Panc1 (cell line): ENCODE measurements around the gene PRRT1B. TPM values are rescaled to one million over a fixed set of nuclear protein-coding genes. Genes with fewer than 3 reads are reported as not detected.

Experiments used
- ATAC-seq: fragments of 200-7000 bp; cut with Tn5 transposase; 2 replicates; pipeline ENCODE4 v1.9.1; 2020; ENCODE audit warnings: mild to moderate bottlenecking, moderate library complexity
- BruUV-seq: library from RNA; stranded (reverse); fragments of 400-500 nt; replicated peaks from 2 replicates; lab custom pipeline; 2021; lab: Mats Ljungman, UMichigan
- CTCF ChIA-PET: fragments of 300-600 bp; sonication (Branson Sonifier 250); formaldehyde crosslinking; loops from one replicate; lab custom pipeline; 2022; ENCODE audit warnings: antibody characterized with exemption; lab: Charles Lee
- POLR2A ChIA-PET: fragments of 300-600 bp; sonication (Branson Sonifier 250); formaldehyde crosslinking; loops from one replicate; lab custom pipeline; 2022; ENCODE audit warnings: antibody characterized with exemption; lab: Charles Lee
- DNase-seq: peaks from one replicate; pipeline ENCODE4 v3.0.0-alpha.2; 2010; ENCODE audit warnings: low read depth, low spot score
- H3K27ac ChIP-seq: 2 replicates; pipeline ENCODE4 v1.5.1; 2011; ENCODE audit warnings: mild to moderate bottlenecking, low read length, inconsistent platforms
- H3K27me3 ChIP-seq: fragments of 200-500 bp; sonication (Bioruptor generic); 2 replicates; pipeline ENCODE4 v1.6.0; 2014; ENCODE audit warnings: low read length, inconsistent platforms; ENCODE audit not compliant: control insufficient read depth, insufficient read depth
- H3K36me3 ChIP-seq: fragments of 200-500 bp; sonication (Bioruptor generic); 2 replicates; pipeline ENCODE4 v1.5.1; 2014; ENCODE audit warnings: inconsistent platforms, mild to moderate bottlenecking, low read length, moderate library complexity; ENCODE audit not compliant: control insufficient read depth, insufficient read depth
- H3K4me1 ChIP-seq: 2 replicates; pipeline ENCODE4 v1.5.1; 2011; ENCODE audit warnings: inconsistent platforms, mild to moderate bottlenecking, low read length, moderate library complexity; ENCODE audit not compliant: control insufficient read depth, insufficient read depth
- H3K4me3 ChIP-seq, 2 experiments: 2 replicates each; pipeline ENCODE4 v1.5.1; 2011 to 2012; ENCODE audit warnings: low read depth in 2 of 2, low read length in 2 of 2, mild to moderate bottlenecking in 2 of 2, inconsistent platforms in 1 of 2, moderate library complexity in 1 of 2
- H3K9me3 ChIP-seq: fragments of 200-500 bp; sonication (Bioruptor generic); 2 replicates; pipeline ENCODE4 v1.5.1; 2014; ENCODE audit warnings: low read depth, mild to moderate bottlenecking, inconsistent platforms, low read length, moderate library complexity; ENCODE audit not compliant: control insufficient read depth, insufficient read depth
- POLR2AphosphoS5 ChIP-seq: IDR thresholded peaks from 2 replicates; pipeline ENCODE4 v1.6.1; 2012; ENCODE audit warnings: mild to moderate bottlenecking, low read depth, low read length, moderate library complexity
- SIN3A ChIP-seq: IDR thresholded peaks from 2 replicates; pipeline ENCODE4 v1.6.1; 2012; ENCODE audit warnings: low read depth, mild to moderate bottlenecking, low read length, moderate library complexity, borderline replicate concordance; ENCODE audit not compliant: insufficient read depth
- TCF7L2 ChIP-seq: IDR thresholded peaks from 2 replicates; pipeline ENCODE4 v1.6.1; 2011; ENCODE audit warnings: mild to moderate bottlenecking, low read depth, low read length, inconsistent platforms
- in situ Hi-C: cut with HindIII; loops from 2 replicates; pipeline ENCODE4 v1.10.0; 2016; ENCODE audit warnings: low sequenced_read_pairs, low pct_unique_long_range_greater_than_20kb
- intact Hi-C: fragments of 100-400 bp; cut with micrococcal nuclease; formaldehyde crosslinking; loops from one replicate; pipeline ENCODE4 v1.10.0; 2022; ENCODE audit not compliant: unreplicated experiment
- total RNA-seq: library from RNA; stranded (reverse); gene quantifications from one replicate; pipeline ENCODE4 v1.2.1, GENCODE V29; 2021; ENCODE audit not compliant: unreplicated experiment
- TF ChIP-seq, protein P1 (sequence below), 2 experiments: IDR thresholded peaks; 2 replicates each; pipeline ENCODE4 v1.6.1; 2011 to 2012; ENCODE audit warnings: low read depth in 2 of 2, control low read depth in 1 of 2, low read length in 1 of 2, mild to moderate bottlenecking in 1 of 2, moderate library complexity in 1 of 2; ENCODE audit not compliant: insufficient read depth in 1 of 2
- TF ChIP-seq, protein P2 (sequence below): fragments of 450-650 bp; IDR thresholded peaks from 2 replicates; pipeline ENCODE4 v1.5.1; 2017; ENCODE audit warnings: mild to moderate bottlenecking

The PRRT1B gene
- total RNA-seq, 1 experiment from 2014 or later, result 1.1 TPM

DNA sequence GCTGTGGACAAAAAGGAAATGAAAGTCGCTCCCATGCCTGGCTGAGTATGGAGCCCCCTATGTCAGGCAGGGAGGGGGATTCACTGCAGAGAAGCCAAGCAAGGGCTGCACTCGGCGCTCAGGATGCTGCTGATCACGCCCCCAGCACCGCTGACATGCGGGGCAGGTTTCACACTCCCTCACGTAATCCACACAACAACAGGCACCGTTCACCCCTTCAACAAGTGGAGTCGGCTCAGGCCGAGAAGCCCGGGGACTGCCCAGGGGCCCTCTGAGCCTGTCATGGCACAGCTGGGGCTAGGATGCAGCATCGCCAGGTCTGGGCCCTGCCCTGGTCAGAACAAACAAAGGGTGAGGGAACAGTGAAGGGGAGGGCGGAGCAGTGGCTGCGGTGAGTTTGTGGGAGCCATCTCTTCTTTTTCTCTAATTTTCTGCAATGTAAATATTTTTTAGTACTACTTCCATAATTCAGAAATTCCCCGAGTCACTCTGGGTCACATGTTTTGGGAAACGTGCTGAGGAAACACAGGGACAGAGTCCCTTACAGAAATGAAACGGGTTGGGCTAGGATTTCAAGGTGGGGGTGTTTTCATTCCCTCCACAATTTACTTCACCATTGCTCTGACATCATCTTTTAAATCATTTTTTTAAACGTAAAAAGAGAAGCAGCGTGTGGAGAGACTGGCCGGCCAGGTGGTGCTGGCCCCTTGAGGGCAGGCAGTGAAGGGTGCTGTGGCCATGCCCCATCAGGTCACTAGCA is 49.8 kb downstream of the PRRT1B start:
- Histone ChIP-seq H3K27me3 (no peaks in the 10 kb centered on the region), H3K4me3 (no peak overlapping the region), H3K4me1 (no peaks in the 10 kb centered on the region; the same call in 1 of the 2 replicates), H3K27ac (no peak overlapping the region), H3K36me3 (no peaks in the 10 kb centered on the region), H3K9me3 (no peaks in the 10 kb centered on the region)
- ChIA-PET POLR2A (no interaction called here), CTCF (no interaction called here)
- no peak for DNase-seq
- TSS peak; percentile 51 for BruUV-seq
- intact Hi-C loops (loop anchor here (5.0 kb wide), 1 partner anchor 147 kb away; the partner anchor contains the start of gene RAPGEF1), in situ Hi-C loops (no loop called here)
- no peak for TF ChIP-seq TCF7L2
- TF ChIP-seq, protein P1, sequence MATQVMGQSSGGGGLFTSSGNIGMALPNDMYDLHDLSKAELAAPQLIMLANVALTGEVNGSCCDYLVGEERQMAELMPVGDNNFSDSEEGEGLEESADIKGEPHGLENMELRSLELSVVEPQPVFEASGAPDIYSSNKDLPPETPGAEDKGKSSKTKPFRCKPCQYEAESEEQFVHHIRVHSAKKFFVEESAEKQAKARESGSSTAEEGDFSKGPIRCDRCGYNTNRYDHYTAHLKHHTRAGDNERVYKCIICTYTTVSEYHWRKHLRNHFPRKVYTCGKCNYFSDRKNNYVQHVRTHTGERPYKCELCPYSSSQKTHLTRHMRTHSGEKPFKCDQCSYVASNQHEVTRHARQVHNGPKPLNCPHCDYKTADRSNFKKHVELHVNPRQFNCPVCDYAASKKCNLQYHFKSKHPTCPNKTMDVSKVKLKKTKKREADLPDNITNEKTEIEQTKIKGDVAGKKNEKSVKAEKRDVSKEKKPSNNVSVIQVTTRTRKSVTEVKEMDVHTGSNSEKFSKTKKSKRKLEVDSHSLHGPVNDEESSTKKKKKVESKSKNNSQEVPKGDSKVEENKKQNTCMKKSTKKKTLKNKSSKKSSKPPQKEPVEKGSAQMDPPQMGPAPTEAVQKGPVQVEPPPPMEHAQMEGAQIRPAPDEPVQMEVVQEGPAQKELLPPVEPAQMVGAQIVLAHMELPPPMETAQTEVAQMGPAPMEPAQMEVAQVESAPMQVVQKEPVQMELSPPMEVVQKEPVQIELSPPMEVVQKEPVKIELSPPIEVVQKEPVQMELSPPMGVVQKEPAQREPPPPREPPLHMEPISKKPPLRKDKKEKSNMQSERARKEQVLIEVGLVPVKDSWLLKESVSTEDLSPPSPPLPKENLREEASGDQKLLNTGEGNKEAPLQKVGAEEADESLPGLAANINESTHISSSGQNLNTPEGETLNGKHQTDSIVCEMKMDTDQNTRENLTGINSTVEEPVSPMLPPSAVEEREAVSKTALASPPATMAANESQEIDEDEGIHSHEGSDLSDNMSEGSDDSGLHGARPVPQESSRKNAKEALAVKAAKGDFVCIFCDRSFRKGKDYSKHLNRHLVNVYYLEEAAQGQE (IDR thresholded peaks at IDR 0.05; ENCODE audit: insufficient read depth in 1 of 2, low read depth in 2 of 2, low read length in 1 of 2), result no peak
- TF ChIP-seq, protein P2, sequence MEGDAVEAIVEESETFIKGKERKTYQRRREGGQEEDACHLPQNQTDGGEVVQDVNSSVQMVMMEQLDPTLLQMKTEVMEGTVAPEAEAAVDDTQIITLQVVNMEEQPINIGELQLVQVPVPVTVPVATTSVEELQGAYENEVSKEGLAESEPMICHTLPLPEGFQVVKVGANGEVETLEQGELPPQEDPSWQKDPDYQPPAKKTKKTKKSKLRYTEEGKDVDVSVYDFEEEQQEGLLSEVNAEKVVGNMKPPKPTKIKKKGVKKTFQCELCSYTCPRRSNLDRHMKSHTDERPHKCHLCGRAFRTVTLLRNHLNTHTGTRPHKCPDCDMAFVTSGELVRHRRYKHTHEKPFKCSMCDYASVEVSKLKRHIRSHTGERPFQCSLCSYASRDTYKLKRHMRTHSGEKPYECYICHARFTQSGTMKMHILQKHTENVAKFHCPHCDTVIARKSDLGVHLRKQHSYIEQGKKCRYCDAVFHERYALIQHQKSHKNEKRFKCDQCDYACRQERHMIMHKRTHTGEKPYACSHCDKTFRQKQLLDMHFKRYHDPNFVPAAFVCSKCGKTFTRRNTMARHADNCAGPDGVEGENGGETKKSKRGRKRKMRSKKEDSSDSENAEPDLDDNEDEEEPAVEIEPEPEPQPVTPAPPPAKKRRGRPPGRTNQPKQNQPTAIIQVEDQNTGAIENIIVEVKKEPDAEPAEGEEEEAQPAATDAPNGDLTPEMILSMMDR, result no peak
- TF ChIP-seq SIN3A, result no peak
- TF ChIP-seq POLR2AphosphoS5, result no peak
- ATAC-seq, result no peak

DNA sequence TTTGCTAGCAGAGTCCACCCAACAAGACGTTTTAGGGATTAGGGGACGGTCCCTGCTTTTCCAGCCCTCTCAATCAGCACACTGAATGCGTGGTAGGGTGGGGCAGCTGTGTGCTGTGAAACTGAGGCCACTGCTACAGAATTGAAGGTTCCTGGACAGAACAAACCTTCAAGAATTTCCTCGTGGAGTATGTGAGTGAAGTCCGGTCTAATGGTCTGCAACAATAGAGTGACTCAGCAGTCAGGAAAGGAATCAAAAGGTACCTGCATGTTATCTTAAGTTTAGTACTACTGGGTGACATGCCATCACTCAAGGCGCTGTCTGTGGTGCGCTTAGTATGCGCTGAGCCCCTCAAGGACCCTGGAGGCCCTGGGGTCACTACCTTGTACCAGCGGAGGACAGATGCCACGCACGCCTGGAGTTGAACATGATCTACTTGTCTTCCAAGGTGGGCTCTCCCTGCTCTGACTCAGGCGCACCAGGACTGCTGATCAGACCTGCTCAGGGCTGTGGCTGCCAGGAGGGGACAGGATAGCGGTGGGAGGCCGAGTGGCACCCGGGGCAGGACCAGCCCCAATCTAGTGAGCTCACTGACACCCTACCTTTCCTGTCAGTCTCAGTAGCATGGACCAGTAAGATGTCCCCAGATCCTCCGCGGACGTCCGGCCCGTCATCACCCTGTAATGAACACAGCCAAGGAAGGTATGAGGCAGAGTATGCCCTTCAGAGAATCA is 50.5 kb downstream of the PRRT1B start:
- Histone ChIP-seq H3K4me1 (no peaks in the 10 kb centered on the region; the same call in 1 of the 2 replicates), H3K4me3 (no peak overlapping the region), H3K27me3 (no peaks in the 10 kb centered on the region), H3K9me3 (no peaks in the 10 kb centered on the region), H3K27ac (no peak overlapping the region), H3K36me3 (no peaks in the 10 kb centered on the region)
- TF ChIP-seq SIN3A, result no peak
- TF ChIP-seq, protein P1 (IDR thresholded peaks at IDR 0.05; ENCODE audit: insufficient read depth in 1 of 2, low read depth in 2 of 2, low read length in 1 of 2), result no peak
- TF ChIP-seq, protein P2, result no peak
- CTCF ChIA-PET, result no interaction called here
- no TSS peak for BruUV-seq
- intact Hi-C loops (no loop called here), in situ Hi-C loops (no loop called here)
- ATAC-seq (no peak), DNase-seq (no peak)
- POLR2A ChIA-PET, result no interaction called here
